ENCODE measurements around the gene SH2D4B.

Gene SH2D4B

DNA sequence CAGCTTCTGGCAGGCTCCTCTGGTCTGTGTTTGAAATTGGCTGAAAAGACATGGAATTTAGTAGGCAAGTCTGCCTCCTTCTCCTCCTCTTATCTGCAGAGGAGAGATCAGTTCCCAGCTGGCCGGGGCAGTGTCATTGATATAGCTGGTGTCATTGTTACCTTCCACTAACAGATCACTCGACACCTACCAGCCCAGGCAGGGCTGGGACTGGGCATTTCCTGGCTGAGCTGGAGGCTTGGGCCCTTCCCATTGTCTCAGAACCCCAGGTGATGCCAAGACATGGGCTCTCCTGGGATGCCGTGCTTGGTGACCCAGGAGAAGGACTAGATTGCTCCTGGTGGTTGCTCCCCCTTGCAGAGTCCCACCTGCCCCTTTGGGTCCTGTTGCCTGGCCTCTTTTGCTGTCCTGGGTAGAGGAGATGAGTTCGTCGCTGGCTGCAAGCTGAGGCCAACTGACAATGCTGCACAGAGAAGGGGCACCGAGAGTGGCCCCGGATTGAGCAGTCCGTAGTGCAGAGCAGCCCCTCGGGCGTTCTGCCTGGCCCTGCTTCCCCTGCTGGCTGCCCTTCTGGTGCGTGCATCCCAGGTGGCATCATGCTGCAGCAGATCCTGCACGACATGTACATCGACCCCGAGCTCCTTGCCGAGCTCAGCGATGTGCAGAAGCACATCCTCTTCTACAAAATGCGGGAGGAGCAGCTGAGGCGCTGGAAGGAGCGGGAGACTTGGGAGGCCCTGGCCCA is at the start of gene SH2D4B:
TSS of gene SH2D4B (plus strand) at position 167 of the 745 bp plus-strand sequence. CDS start at position 597, 430 bp downstream.
- no peak for DNase-seq

DNA sequence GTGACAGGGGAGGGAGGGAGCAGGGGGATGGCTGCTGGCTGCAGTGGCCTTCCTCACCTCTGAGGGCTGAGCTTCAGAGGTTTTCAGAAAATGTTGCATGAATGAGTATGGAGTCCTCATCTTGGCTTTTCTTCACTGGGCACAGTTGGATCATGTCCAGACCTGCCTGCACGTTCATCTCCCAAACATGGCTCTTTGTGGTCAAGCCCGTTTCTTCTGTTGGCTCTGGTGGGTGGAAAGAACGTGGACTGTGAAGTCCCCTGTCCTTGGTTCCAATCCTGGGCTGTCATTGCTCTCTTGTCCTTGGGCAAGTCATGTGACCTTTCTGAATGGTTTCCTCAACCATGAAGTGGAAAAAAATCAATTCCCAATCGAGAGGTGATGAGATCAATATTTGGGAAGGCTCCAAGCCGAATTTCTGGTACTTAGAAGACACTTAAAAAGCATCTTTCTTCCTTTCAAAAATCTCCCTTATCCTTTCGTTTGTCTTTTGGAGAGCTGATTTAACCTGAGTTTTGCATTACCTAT is 49.1 kb upstream of the SH2D4B start:
- no peak for DNase-seq

DNA sequence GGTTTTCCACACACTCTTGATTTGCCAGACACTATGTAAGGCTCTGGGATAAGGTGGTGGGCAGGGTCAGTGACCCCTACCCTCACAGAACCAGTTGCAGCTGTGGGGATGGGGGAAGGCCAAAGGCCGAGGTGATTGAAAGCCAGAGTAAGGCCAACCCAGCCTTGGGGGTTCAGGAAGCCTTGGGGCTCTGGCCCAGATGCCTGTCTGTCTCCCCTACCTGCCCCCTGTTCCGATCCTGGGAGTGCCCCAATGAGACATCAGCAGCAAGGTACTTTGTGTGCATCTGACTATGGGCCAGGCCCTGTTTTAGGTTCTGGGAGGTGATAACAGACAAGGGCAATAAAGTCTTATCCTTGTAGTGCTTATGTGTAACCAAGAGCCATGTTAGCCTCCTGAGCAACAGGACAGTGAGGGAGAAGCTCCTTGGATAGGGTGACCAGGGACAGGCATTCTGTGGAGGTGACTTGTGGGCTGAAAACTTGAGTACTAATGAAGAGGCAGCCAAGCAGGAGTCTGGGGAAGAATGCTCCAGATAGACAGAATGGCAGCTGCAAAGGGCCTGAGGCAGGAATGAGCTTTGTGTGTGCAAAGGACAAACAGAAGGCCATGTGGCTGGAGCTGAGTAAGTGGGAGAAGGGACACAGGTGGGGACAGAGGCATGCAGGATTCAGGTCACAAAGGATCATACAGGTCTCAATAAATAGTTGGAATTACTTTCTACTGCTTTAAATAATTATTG is 48.2 kb upstream of the SH2D4B start:
- DNase-seq: no peak

DNA sequence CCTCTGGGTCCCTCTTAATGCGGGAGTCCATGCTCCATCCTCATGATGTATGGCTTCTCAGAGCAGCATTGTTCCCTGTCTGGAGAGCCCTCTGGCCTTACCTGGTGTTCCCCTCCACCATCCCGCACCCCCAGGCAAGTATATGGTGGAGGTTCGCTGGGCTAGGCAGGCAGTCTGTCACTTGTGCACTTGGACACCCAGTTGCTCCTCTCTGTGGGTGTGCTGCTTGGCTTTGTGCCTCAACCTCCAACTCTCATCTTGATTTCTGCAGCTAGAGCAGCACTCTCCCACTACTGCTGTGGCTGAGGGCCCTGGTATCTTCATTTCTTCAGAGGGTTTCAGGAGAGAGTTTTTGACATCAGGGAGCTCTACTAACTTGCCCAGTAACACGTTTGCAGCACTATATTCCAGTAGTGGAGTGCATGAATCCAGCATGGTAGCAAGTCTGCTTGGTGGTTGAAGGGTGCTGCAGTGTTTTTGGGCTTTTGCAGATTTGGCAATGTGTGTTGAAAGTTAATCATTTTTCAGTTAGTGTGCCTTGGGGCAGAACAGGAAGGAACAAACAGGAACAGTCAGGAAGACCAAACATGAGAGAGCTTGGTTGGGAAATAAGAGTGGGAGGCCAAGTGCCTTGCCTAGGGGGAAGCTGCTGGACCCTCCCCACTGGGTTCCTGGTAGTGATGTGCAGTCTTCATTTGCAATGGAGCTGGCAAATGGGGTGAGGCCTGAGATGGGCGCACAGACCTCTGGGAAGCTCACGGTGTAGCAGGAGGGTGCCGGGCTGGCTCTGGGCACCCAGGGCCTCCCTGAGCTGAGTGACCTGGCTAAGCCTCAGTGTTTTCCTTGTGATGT is 46.2 kb upstream of the SH2D4B start:
- no peak for DNase-seq

DNA sequence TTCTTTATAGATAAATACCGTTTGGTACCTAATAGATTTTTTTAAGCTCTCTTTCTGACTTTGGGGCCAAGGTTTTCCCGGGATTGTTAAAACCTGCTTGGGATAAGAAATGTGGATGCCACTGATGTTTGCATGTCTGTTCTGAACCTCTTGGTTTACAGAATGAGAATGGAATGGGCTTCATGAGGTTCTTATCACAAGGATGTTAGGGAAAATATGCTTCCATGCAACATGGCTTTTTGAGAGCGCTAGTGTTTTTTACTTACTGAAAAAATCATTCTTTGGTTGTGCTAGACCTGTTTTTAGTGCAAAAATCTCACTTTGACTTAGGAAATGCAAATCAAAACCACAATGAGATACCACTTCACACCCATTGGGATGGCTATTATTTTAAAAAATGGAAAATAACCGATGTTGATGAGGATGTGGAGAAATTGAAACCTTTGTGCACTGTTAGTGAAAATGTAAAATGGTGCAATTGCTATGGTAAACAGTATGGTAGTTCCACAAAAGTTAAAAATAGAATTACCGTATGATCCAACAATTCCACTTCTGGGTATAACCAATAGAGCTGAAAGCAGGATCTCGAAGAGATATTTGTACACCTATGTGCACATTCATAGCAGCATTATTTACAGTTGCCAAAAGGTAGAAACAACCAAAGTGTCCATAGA is 44.7 kb upstream of the SH2D4B start:
- no peak for DNase-seq

DNA sequence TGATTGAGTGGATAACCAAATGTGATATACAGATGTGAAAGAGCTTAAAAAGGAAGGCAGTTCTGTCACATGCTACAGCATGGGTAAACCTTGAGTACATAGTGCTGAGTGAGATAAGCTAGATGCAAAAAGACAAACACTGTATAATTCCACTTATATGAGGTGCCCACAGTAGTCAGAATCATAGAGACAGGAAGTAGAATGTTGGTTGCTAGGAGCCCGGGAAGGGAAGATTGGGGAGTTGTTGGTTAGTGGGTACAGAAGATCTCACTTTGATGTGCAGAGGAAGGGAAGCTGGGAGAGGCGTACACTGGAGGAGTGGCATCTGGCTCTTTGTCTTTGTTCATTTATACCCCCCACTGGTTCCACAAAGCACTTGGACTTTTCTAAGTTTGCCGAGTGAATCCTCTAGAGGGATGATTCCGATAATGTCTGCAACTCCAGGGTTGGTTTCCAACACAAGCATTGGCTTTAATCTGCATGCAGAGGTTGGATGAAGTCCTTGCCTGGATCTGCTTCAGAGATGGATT is 44.1 kb upstream of the SH2D4B start:
- DNase-seq: no peak

DNA sequence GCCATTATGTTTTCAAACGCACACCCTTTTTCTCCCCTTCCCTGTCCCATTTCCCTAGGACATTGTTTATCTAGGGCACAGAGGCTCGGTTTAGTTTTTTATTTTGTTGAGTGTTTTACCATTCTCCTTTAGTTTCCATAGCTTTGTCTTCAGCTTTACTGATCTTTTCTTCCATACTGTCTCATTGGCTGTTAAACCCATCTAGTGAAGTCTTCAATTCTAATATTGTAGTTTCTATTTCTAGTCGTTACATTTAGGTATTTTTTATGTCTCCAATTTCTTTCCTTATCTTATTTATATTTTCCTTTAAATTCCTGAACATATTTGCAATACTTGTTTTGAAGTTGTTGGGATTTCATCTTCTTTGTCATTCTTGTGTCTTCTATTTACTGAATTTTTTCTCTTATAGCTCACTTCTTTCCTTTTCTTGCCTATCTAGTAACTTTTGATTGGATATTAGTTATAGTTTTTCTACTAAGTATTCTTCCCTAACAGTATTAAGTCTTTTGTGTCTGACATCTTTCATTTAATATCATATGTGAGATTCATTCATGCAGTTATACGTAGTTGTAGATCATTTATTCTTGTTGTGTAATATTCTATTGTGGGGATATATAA is 41.0 kb upstream of the SH2D4B start:
- no peak for DNase-seq

DNA sequence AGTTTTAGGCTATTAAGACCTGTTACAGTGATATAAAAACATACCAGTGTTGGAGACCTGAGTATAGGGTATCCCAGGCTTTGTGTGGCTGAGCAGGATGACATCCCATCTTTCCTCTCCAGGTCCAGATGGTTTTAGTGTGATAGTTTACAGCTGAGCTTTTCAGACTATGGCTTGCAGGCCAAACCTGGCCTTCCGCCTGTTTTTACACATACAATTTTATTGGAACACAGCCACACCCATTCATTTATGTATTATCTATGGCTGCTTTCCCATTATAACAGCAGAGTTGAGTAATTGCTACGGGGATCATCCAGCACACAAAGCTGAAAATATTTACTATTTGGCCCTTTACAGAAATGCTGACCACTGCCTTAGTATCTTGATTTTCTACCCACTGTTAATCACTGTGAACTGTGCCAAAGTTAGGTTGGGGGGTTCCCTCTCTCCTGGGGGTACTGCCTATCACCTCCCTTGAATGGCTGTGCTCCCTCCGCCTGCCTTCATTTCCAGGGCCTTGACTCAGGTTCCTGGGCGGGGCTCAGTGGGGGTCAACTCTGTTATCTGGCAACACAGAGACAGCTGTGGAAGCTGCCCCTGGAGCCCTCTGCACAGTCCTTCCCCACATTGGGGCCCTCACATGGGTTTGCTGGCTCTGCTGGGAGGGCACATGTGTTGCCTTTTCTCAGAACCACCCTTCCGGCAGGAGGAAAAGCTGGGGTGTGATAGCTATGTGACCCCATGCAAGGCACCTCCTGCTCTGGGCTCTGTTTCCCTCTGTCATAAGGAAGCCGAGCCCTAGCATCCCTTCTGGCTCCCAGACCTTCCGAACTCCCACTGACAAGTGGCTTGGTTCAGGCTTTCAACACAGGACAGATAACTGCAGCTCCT is 40.3 kb upstream of the SH2D4B start:
- no peak for DNase-seq

DNA sequence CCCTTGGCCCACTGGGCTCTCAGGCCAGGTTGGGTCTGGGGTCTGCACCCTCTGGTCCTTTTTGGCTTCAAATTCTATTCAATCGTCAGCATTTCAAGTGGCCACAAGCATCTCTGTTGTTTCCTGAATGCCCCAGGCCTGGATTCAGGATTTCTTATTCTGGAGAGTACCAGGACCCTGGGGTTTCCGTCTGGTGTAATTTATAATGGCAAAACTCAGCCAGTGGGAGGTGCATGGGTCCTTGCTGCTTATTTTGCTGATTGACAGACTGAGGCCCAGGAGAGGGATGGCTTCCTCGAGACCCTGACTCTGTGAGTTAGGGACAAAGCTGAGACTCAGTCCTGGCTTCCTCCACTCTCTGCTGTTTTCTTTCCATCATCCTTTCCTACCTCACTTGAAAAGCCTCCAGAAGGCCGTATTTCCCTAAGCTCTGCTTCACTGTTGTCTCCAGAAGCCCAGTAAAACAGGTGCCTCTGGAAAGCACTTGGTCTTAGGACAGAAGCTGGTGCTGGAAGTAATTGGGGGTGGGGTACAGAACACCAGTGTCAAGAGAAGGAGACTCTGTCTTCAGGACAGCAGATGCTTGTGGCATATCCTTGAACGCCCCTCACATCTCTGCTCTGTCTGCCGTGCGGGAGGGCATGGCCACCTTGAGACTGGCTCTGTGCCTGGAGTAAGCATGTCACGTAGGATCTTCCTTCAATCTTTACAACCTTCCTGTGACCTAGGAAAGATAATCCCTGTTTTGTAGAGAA is 39.4 kb upstream of the SH2D4B start:
- no peak for DNase-seq

DNA sequence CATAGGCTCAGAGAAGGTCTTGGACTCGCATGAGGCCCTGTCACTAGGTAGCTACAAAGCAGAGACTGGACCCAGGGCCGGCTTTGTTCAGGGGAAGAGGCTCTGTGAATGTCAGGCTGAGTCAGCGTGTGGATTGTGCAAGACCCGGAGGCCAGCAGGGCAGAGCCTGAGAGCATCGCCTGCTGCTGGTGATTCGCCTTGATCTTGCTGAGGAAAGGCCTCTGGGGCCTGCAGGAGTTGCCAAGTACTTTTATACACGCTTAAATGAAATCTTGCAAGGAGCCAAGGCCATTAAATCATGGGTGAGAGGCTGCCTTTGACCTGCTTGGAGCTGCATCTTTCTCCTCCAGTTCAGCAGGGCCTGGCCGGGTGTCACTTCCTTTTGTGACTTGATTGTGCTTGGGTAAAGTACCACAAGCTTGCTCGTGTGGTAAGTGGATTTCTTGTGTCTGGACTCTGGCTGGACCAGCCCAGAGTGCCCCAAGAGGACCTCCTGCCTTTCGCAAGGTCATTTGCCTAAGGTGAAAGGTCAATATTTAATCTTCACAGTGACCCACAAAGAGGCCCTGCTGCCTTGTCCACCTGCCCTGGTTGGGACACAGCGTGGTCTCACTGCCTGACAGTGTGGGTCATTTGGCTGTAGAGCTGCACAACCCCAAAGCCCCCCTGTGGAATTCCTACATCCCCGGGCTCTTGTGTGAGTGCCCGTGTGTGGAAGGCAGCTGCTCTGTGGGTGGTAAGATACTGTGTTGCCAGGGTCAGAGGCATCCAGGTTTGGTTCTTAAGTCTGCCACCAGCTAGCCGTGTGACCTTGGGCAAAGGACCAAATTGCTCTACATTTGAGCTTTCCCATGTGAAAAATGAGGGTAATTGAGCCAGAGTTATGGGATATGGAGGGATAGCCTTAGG is 38.6 kb upstream of the SH2D4B start:
- no peak for DNase-seq

DNA sequence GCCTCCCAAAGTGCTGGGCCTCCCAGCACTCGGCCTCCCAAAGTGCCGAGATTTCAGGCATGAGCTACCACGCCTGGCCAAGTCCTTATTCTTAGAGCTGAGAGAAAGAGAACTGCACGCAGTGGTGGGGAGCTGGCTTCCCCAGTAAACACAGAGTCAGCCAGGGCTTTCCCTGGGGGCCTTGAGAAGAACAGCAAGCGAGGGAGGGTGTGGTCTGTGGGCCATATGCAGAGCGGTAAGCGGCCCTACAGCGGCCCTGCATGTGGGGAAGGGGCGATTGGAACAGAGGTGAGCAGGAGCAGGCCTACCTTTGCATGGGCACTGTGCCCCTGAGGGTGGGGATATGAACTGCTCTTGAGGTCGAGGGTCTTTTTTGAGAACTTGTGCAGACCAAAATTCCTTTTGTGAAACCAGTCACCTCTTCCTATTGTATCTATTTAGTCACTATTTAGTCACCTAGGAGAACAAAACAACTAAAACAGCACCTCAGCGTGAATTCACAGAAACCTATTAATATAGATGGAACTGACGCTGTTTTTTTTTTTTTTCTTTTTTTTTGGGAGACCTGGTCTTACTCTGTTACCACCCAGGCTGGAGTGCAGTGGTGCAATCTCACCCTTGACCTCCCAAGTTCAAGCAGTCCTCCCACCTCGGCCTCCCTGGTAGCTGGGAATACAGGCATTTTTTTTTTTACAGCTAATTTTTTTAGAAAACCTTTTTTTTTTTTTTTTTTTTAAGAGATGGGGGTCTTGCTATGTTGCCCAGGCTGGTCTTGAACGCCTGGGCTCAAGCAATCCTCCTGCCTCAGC is 36.9 kb upstream of the SH2D4B start:
- DNase-seq: no peak

DNA sequence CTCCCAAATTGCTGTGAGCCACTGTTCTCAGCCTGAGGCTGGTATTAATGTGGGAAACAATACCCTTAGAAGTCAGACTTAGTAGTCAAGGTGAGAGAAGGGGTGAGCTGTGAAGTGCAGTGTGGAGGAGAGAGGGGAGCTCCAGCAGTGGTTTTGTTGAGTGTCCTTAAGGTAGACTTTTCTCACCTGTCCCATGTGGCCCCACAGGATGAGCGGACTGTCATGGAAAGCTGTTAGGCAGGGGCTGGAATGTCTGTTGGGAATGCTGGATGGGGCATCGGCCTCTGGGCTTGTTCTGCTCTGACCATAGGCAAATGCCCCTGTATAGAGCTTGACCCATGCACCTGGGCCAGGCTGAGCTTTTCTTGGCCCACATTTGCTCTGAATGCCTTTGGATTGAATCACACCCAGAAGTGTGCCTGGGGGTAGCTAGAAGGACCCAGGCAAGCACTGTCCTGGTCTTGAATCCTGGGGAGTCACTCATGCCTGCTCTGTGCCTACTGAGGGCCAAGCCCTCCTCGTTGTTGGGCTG is 36.3 kb upstream of the SH2D4B start:
- DNase-seq: no peak

DNA sequence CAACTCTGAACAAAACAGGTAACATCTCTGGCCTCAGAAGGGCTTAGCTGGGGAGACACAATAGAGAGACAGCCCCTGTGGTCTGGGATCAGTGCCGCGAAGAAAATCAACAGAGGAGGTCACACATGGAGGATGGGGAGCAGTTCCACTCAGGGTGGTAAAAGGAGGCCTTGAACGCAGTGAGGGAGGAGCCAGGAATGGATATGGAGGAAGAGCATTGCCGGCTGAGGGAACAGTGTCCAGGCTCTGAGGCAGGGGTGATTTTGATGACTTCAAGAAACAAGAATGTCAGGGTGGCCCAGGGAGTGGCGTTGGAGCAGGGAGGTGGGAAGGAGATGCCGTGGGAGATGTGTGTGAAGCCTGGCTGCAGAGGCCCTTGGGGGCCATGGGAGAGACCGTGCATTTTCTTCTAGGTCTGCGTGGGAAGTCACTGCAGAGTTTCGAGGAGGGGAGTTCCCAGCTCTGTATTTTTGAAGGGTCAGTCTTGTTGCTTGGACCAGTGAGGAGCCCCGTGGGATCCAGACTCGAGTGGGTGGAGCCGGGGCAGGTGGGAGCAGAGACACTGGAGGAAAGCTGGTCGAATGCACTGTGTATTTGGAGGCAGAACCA is 35.7 kb upstream of the SH2D4B start:
- DNase-seq: no peak

DNA sequence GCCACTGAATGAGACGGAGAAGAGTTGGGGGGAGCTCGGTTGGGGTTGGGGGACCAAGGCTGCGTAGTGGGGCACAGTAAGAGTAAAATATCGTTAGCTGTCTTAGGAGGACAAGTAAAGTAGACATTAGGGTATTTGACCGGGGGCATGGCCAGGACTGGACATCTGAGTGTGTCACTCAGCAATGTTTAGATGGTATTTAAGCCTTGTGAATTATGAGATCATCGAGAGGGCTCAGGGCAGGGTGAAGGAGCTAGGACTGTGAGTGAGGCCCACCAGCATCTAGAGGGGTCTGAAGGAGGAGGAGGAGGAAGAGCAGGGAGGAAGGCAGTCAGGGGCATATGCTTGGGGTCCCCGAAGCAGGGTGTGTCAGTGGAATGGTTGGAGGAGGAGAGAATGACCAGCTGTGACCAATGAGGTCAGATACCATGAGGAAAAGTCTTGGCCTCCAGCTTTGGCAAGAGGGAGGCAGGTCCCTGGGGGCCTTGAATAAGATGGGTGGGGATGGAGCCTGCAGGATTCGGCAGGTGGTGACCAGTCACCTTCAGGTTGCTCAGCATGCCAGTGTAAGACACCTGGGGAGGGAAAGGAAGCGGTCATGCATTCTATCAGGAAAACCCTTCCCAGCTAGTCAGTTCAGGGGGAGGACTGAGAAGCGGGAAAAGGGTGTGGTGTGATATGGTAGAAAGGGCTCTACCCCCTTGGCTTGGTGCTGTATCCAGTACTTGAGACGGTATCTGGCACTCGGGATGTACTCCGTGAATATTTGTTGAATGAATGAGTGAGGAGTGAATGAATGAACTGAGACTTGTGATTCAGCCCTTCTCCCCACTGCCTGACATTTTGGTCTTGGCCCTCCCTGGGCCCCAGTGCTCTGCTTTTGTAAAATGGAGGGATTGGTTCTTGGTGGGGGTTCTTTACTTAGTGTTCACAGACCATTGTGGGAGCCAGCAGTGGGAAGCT is 34.8 kb upstream of the SH2D4B start:
- no peak for DNase-seq

DNA sequence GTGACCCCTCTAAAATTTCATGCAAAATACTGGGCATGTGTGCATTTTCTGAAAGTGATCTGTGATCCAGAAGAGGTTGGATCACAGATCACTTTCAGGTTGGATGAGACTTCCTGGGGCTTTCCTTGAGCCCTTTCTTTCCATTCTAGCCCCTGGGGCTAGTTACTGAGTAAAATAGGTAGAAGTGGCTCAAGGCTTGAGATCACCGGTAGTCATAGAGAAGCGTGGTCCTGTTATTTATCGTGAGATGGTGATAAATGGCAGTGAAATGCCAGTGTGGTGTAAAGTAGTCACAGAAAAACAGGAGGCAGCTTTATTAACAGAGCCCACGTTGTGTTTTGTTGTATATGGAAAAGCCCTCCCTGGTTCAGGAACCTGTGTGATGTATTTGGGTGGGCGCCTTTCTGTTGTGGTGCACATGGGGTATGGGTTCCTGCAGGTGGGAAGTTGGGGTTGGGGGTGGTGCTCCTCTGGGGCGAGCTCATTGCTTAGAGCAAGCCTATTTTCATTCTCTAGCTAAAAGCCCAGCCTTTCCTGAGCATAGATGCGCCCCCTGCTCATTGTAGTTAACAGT is 34.0 kb upstream of the SH2D4B start:
- DNase-seq: no peak
